Sigmoid colon (tissue), 7 donors: ENCODE data around the gene CST9. TPM values are rescaled to one million over a fixed set of nuclear protein-coding genes. Genes with fewer than 3 reads are reported as not detected.
A peak's percentile ranks its signal among the peaks of the same experiment; 100 is the strongest.

ENCODE experiments used
- DNase-seq: peaks from one replicate; pipeline ENCODE4 v3.0.0-alpha.2; 2019
- H3K27ac ChIP-seq, 4 donors: fragments of 200-600 bp; sonication (generic); one replicate each; pipeline ENCODE4 v1.5.1; 2016 to 2019; ENCODE audit warnings: mild to moderate bottlenecking in 1 of 4
- H3K27me3 ChIP-seq, 3 donors: fragments of 200-600 bp; sonication (generic); one replicate each; pipeline ENCODE4 v1.5.1; 2019; ENCODE audit warnings: mild to moderate bottlenecking in 1 of 3
- H3K36me3 ChIP-seq, 4 donors: fragments of 200-600 bp; sonication (generic); one replicate each; pipeline ENCODE4 v1.5.1; 2016 to 2019
- H3K4me1 ChIP-seq, 4 donors: fragments of 200-600 bp; sonication (generic); one replicate each; pipeline ENCODE4 v1.5.1; 2017 to 2019
- H3K4me3 ChIP-seq, 4 donors: fragments of 200-600 bp; sonication (generic); one replicate each; pipeline ENCODE4 v1.5.1; 2017 to 2019; ENCODE audit warnings: mild to moderate bottlenecking in 2 of 4, moderate library complexity in 1 of 4
- H3K9me3 ChIP-seq, 4 donors: fragments of 200-600 bp in 3 of 4; sonication (generic) in 3 of 4; one replicate each; pipeline versions ENCODE4 v1.5.1 to v1.6.1; 2013 to 2019
- EP300 ChIP-seq, 4 donors: sonication (generic); formaldehyde crosslinking; IDR thresholded peaks; one replicate each; pipeline ENCODE4 v1.6.1; 2017; ENCODE audit warnings: antibody characterized with exemption in 4 of 4
- POLR2A ChIP-seq, 2 donors: fragments of 450-650 bp; IDR thresholded peaks; one replicate each; pipeline ENCODE4 v1.6.1; 2016; ENCODE audit warnings: antibody characterized with exemption in 2 of 2, mild to moderate bottlenecking in 2 of 2, moderate library complexity in 2 of 2
- POLR2AphosphoS5 ChIP-seq, 4 donors: sonication (generic); formaldehyde crosslinking; IDR thresholded peaks; one replicate each; pipeline ENCODE4 v1.6.1; 2017; ENCODE audit warnings: antibody characterized with exemption in 4 of 4
- WGBS, 2 donors: extraction: QIAGEN DNeasy Blood & Tissue Kit; methylation state at CpG; one replicate each; pipeline ENCODE4 v1.1.7; 2013; 5-methylcytosine and 5-hydroxymethylcytosine counted together
- intact Hi-C: fragments of 100-400 bp; cut with DNase I; formaldehyde crosslinking; loops from one replicate; pipeline ENCODE4 v1.15.1; 2023
- polyA plus RNA-seq, 3 donors: library from polyadenylated mRNA; stranded (reverse); fragments of 200-250 nt; gene quantifications; one replicate each; pipeline ENCODE4 v1.2.3, GENCODE V29; 2013
- total RNA-seq, 4 donors: library from RNA; depleted of rRNA; stranded (reverse); fragments of >200 nt; gene quantifications; one replicate each; pipeline ENCODE4 v1.1.0, GENCODE V29; 2016
- TF ChIP-seq, protein P1 (sequence below), 4 experiments: fragments of 450-650 bp in 3 of 4; fragments of 200-600 bp in 1 of 4; IDR thresholded peaks; one replicate each; pipeline ENCODE4 v1.5.1; 2016 to 2019; ENCODE audit warnings: antibody characterized with exemption in 4 of 4, mild to moderate bottlenecking in 3 of 4, moderate library complexity in 2 of 4
- donor health status: healthy with polysubstance abuse.
- donor health status: Bipolar disorder and iron deficiency.
- donor health status: healthy.

Gene CST9
- total and polyA plus RNA-seq, 7 donors = not detected

- Histone ChIP-seq H3K36me3 (peaks cover 0 to 32% (median 17%) of the 10 kb centered on the region in 4 donors), H3K27me3 (no peaks in the 10 kb centered on the region), H3K4me1 (peaks cover 0 to 46% (median 28%) of the 10 kb centered on the region in 4 donors), H3K9me3 (no peaks in the 10 kb centered on the region), H3K4me3 (no peak overlapping the region), H3K27ac (peak overlapping the region; percentile 6 to 74 (median 40))
- TF ChIP-seq POLR2A (IDR thresholded peaks at IDR 0.05) = no peak
- peak in 1 of 4 donors; percentile 8 for TF ChIP-seq POLR2AphosphoS5 (IDR thresholded peaks at IDR 0.05)
- no peak for DNase-seq
- intact Hi-C loops = loop anchor here (10.0 kb wide), 1 partner anchor 1415 kb away; no protein-coding TSS in a partner anchor
- 69 to 73% methylated on average over 12 of the region's 12 CpGs for WGBS, 2 donors
These were observed 24.1 kb upstream of the CST9 start for GRCh38 chr20:23629542-23630391.

DNA sequence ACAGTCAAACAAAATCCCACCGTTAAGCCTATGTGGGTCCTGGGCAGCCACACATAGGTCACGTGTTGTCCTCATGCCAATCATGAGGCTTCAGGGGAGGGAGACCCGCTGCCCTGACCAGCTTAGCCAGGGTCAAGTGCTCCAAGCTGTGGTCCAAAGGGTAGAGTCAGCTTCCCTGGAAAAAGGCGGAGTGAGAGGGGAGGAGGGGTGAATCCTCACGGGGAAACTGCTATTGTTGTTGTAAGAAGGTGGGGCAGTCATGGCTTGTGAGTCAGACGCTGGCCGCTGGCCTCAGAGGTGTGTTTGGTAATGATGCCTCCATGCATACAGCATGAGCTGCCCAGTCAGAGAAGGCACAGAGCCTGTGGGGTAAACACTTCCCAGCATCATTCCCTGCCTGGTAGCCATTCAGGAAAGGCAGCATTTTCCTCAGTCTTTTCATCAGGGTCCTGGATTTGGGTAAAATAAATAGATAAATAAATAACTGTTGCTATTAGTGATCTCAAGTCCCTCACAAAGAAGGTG, 23.4 kb upstream of the CST9 start:
- peak in 2 of 4 donors; percentile 22 to 29 for TF ChIP-seq POLR2AphosphoS5 (IDR thresholded peaks at IDR 0.05)
- no peak for TF ChIP-seq POLR2A (IDR thresholded peaks at IDR 0.05)
- intact Hi-C loops = no loop called here
- peaks cover 0 to 46% (median 23%) of the 10 kb centered on the region in 4 donors for H3K4me1 ChIP-seq
- no peaks in the 10 kb centered on the region for H3K27me3 ChIP-seq
- H3K4me3 ChIP-seq = no peak overlapping the region
- H3K27ac ChIP-seq = peak overlapping the region in 3 of 4 donors; percentile 33 to 74 (median 47)
- H3K36me3 ChIP-seq = peaks cover 0 to 26% (median 13%) of the 10 kb centered on the region in 4 donors
- no peaks in the 10 kb centered on the region for H3K9me3 ChIP-seq
- 27 to 57% methylated on average over 7 of the region's 7 CpGs for WGBS, 2 donors
- no peak for DNase-seq

GRCh38 chr20:23628402-23629016, 22.8 kb upstream of the CST9 start:
- H3K27me3 ChIP-seq = no peaks in the 10 kb centered on the region
- peaks cover 0 to 20% (median 8%) of the 10 kb centered on the region in 4 donors for H3K36me3 ChIP-seq
- TF ChIP-seq, protein P1, sequence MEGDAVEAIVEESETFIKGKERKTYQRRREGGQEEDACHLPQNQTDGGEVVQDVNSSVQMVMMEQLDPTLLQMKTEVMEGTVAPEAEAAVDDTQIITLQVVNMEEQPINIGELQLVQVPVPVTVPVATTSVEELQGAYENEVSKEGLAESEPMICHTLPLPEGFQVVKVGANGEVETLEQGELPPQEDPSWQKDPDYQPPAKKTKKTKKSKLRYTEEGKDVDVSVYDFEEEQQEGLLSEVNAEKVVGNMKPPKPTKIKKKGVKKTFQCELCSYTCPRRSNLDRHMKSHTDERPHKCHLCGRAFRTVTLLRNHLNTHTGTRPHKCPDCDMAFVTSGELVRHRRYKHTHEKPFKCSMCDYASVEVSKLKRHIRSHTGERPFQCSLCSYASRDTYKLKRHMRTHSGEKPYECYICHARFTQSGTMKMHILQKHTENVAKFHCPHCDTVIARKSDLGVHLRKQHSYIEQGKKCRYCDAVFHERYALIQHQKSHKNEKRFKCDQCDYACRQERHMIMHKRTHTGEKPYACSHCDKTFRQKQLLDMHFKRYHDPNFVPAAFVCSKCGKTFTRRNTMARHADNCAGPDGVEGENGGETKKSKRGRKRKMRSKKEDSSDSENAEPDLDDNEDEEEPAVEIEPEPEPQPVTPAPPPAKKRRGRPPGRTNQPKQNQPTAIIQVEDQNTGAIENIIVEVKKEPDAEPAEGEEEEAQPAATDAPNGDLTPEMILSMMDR (IDR thresholded peaks at IDR 0.05) = no peak
- TF ChIP-seq EP300 (IDR thresholded peaks at IDR 0.05) = no peak
- no peak for TF ChIP-seq POLR2A (IDR thresholded peaks at IDR 0.05)
- no peak for TF ChIP-seq POLR2AphosphoS5 (IDR thresholded peaks at IDR 0.05)
- peak overlapping the region in 2 of 4 donors; percentile 33 to 74 for H3K27ac ChIP-seq
- no peak overlapping the region for H3K4me3 ChIP-seq
- H3K9me3 ChIP-seq = no peaks in the 10 kb centered on the region
- intact Hi-C loops = no loop called here
- H3K4me1 ChIP-seq = peaks cover 0 to 46% (median 26%) of the 10 kb centered on the region in 4 donors
- WGBS, 2 donors = 87 to 88% methylated on average over 6 of the region's 6 CpGs
- DNase-seq = no peak

DNA sequence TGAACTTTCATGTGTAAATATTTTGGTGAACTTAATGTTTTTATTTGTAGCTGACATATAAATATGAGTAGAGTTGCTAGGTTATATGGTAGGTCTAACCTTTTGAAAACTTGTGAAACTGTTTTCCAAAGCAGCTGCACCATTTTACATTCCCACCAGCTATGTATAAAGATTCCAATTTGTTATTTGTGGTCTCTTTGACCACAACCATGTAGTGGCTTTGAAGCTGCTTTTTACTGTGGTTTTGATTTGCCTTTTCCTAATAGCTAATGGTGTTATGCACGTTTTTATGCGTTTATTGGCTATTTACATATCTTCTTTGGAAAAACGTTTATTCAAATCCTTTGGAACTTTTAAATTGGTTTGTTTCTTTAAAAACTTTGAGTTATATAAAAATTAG, 21.8 kb upstream of the CST9 start:
- intact Hi-C loops = no loop called here
- no peaks in the 10 kb centered on the region for H3K27me3 ChIP-seq
- TF ChIP-seq, protein P1 (IDR thresholded peaks at IDR 0.05) = no peak
- TF ChIP-seq EP300 (IDR thresholded peaks at IDR 0.05) = no peak
- TF ChIP-seq POLR2A (IDR thresholded peaks at IDR 0.05) = no peak
- no peak for TF ChIP-seq POLR2AphosphoS5 (IDR thresholded peaks at IDR 0.05)
- no peak for DNase-seq
- no peak overlapping the region for H3K4me3 ChIP-seq
- peaks cover 0 to 10% (median 0%) of the 10 kb centered on the region in 4 donors for H3K36me3 ChIP-seq
- no peak overlapping the region for H3K27ac ChIP-seq
- no peaks in the 10 kb centered on the region for H3K9me3 ChIP-seq
- WGBS, 2 donors = 55 to 79% methylated on average over 3 of the region's 3 CpGs
- H3K4me1 ChIP-seq = peaks cover 0 to 51% (median 30%) of the 10 kb centered on the region in 4 donors

- WGBS, 2 donors = 60 to 72% methylated on average over 4 of the region's 4 CpGs
- no peak overlapping the region for H3K4me3 ChIP-seq
These were observed 20.4 kb upstream of the CST9 start for GRCh38 chr20:23626040-23626620.

More at GRCh38 chr20:23626040-23626620, 20.4 kb upstream of the CST9 start:
- Histone ChIP-seq H3K4me1 (peaks cover 0 to 59% (median 39%) of the 10 kb centered on the region in 4 donors), H3K27me3 (no peaks in the 10 kb centered on the region), H3K9me3 (no peaks in the 10 kb centered on the region), H3K27ac (peak overlapping the region in 3 of 4 donors; percentile 0 to 91 (median 25)), H3K36me3 (no peaks in the 10 kb centered on the region)
- intact Hi-C loops = no loop called here
- TF ChIP-seq POLR2A (IDR thresholded peaks at IDR 0.05) (no peak), EP300 (IDR thresholded peaks at IDR 0.05) (no peak), POLR2AphosphoS5 (IDR thresholded peaks at IDR 0.05) (peak in 1 of 4 donors; percentile 7)
- no peak for DNase-seq
